Osteoblast (primary cell): Measurements from ENCODE around the gene AP4E1. TPM values are rescaled to one million over a fixed set of nuclear protein-coding genes. Genes with fewer than 3 reads are reported as not detected.
"Not testable (repeated sequence)": the region's sequence is repeated elsewhere in the genome, so short reads cannot be mapped to it uniquely, and the experiment has no call there.

Source experiments
- DNase-seq: peaks from one replicate; pipeline ENCODE4 v3.0.0; 2011; ENCODE audit warnings: low spot score, mixed read lengths; ENCODE audit not compliant: insufficient read length; ENCODE audit errors: missing footprints
- H2AFZ ChIP-seq: 2 replicates; pipeline ENCODE4 v1.6.0; 2011; ENCODE audit warnings: mild to moderate bottlenecking, low read length
- H3K27ac ChIP-seq: 2 replicates; pipeline ENCODE4 v1.5.1; 2011; ENCODE audit warnings: mild to moderate bottlenecking, low read depth, low read length, moderate library complexity
- H3K27me3 ChIP-seq: 2 replicates; pipeline ENCODE4 v1.6.0; 2012; ENCODE audit warnings: mild to moderate bottlenecking, control low read depth, inconsistent platforms, low read length, moderate library complexity; ENCODE audit not compliant: insufficient read depth
- H3K36me3 ChIP-seq: 2 replicates; pipeline ENCODE4 v1.5.1; 2011; ENCODE audit warnings: mild to moderate bottlenecking, low read length, control low read depth, moderate library complexity; ENCODE audit not compliant: insufficient read depth
- H3K4me1 ChIP-seq: 2 replicates; pipeline ENCODE4 v1.5.1; 2011; ENCODE audit warnings: mild to moderate bottlenecking, low read length, control low read depth, moderate library complexity; ENCODE audit not compliant: insufficient read depth
- H3K4me2 ChIP-seq: 2 replicates; pipeline ENCODE4 v1.6.0; 2011; ENCODE audit warnings: mild to moderate bottlenecking, low read length; ENCODE audit not compliant: insufficient read depth
- H3K4me3 ChIP-seq: fragments of 200-600 bp; sonication (generic); 3 replicates; pipeline ENCODE4 v1.5.1; 2012; ENCODE audit warnings: mild to moderate bottlenecking, low read length, inconsistent platforms; ENCODE audit not compliant: insufficient read depth
- H3K79me2 ChIP-seq: 2 replicates; pipeline ENCODE4 v1.6.0; 2012; ENCODE audit warnings: mild to moderate bottlenecking, low read length, control low read depth, inconsistent platforms; ENCODE audit not compliant: insufficient read depth
- H3K9me3 ChIP-seq: 2 replicates; pipeline ENCODE4 v1.5.1; 2011; ENCODE audit warnings: low read depth, low read length, control low read depth
- H4K20me1 ChIP-seq: 2 replicates; pipeline ENCODE4 v1.6.0; 2012; ENCODE audit warnings: mild to moderate bottlenecking, low read length, control low read depth; ENCODE audit not compliant: insufficient read depth
- CTCF ChIP-seq: IDR thresholded peaks from 2 replicates; pipeline ENCODE4 v1.5.1; 2011; ENCODE audit warnings: mild to moderate bottlenecking, low read depth, low read length, moderate library complexity; ENCODE audit errors: extremely low read depth
- total RNA-seq: library from RNA; depleted of rRNA; stranded (reverse); fragments of >200 nt; gene quantifications from 2 replicates; pipeline ENCODE4 v1.2.3, GENCODE V29; 2012

The AP4E1 gene
- total RNA-seq, 1 donor: 19.2 TPM

DNA sequence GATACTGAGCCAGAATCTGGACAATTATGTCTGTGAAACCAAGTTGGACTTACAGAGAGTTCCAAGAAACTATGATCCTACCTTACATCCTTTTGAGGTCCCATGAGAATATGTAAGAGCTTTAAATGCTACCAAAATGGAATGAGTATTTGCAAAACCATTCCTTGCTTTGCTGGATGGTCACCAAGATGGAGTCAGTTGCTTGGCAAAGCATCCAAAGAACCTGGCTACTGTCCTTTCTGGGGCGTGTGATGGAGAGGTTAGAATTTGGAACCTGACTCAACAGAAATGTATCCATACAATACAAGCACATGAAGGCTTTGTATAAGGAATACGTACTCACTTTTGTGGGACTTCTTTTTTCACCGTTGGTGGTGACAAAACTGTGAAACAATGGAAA, 36.2 kb downstream of the AP4E1 start:
- no peak for DNase-seq
- no peak overlapping the region for H3K27ac ChIP-seq

DNA sequence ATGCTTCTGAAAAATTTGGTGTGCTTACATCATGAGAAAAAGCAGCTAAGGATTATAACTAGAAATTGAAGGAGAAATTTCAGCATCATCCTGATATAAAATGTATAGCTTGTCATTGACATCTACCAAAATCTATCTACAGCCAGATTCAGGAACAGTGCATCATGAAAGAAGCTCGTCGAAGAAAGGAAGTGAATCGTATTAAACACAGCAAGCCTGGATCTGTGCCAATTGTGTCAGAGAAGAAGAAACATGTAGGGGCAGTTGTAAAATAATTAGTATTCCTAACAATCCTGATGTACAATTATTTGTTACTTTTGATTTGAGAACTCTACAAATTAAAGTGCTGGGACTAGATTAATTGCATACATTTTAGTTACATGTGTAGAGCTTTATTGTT, 37.2 kb downstream of the AP4E1 start:
- H3K4me3 ChIP-seq: no peak overlapping the region
- H3K27me3 ChIP-seq: no peaks in the 10 kb centered on the region
- H4K20me1 ChIP-seq: no peaks in the 10 kb centered on the region
- DNase-seq: no peak
- TF ChIP-seq CTCF: no peak
- no peaks in the 10 kb centered on the region for H3K9me3 ChIP-seq
- H3K36me3 ChIP-seq: peaks cover 30% of the 10 kb centered on the region
- no peaks in the 10 kb centered on the region for H3K4me1 ChIP-seq
- H3K79me2 ChIP-seq: no peaks in the 10 kb centered on the region
- H3K27ac ChIP-seq: no peak overlapping the region
- no peak overlapping the region for H3K4me2 ChIP-seq
- H2AFZ ChIP-seq: no peak overlapping the region

More for the DNA sequence above, 36.2 kb downstream of the AP4E1 start:
- Histone ChIP-seq H3K79me2 (no peaks in the 10 kb centered on the region), H2AFZ (no peak overlapping the region), H3K4me2 (no peak overlapping the region), H3K27me3 (no peaks in the 10 kb centered on the region), H3K4me3 (no peak overlapping the region), H3K36me3 (peaks cover 19% of the 10 kb centered on the region), H3K4me1 (peaks cover 8% of the 10 kb centered on the region), H3K9me3 (no peaks in the 10 kb centered on the region), H4K20me1 (no peaks in the 10 kb centered on the region)
- no peak for TF ChIP-seq CTCF

DNA sequence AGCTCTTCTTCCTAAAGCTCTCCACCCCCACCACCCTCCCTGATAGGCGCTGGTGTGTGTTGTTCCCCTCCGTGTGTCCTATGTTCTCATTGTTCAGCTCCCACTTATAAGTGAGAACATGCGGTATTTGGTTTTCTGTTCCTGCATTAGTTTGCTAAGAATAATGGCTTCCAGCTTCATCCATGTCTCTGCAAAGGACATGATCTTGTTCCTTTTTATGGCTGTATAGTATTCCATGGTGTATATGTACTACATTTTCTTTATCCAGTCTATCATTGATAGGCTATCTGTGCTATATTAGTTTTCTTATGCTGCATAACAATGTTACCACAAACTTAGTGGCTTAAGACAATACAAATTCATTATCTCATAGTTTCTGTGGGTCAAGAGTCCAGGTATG, 42.3 kb downstream of the AP4E1 start:
- DNase-seq, H3K4me1 ChIP-seq, H3K4me3 ChIP-seq, H3K27ac ChIP-seq, H4K20me1 ChIP-seq, H3K27me3 ChIP-seq, H2AFZ ChIP-seq, H3K9me3 ChIP-seq, H3K4me2 ChIP-seq: not testable (repeated sequence)
- Histone ChIP-seq H3K79me2 (peaks cover 21% of the 10 kb centered on the region), H3K36me3 (peaks cover 31% of the 10 kb centered on the region)

DNA sequence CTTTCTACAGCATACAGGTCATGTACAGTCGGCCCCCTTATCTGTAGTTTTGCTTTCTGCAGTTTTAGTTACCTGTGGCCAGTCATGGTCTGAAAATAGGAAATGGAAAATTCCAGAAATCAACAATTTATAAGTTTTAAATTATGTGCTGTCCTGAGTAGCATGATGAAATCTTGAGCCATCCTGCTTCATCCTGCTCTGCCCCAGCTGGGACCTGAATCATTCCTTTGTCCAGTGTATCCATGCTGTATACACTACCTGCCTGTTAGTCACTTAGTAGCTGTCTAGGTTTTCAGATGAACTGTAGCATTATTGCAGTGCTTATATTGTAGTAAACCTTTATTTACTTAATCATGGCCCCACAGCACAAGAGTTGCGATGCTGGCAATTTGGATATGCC, 44.8 kb downstream of the AP4E1 start:
- Histone ChIP-seq H3K27me3 (no peaks in the 10 kb centered on the region), H3K4me1 (no peaks in the 10 kb centered on the region), H3K9me3 (no peaks in the 10 kb centered on the region), H3K27ac (no peak overlapping the region), H2AFZ (no peak overlapping the region), H4K20me1 (peaks cover 6% of the 10 kb centered on the region), H3K4me3 (no peak overlapping the region), H3K79me2 (peaks cover 28% of the 10 kb centered on the region), H3K4me2 (no peak overlapping the region), H3K36me3 (peaks cover 48% of the 10 kb centered on the region)
- no peak for TF ChIP-seq CTCF
- DNase-seq: no peak

DNA sequence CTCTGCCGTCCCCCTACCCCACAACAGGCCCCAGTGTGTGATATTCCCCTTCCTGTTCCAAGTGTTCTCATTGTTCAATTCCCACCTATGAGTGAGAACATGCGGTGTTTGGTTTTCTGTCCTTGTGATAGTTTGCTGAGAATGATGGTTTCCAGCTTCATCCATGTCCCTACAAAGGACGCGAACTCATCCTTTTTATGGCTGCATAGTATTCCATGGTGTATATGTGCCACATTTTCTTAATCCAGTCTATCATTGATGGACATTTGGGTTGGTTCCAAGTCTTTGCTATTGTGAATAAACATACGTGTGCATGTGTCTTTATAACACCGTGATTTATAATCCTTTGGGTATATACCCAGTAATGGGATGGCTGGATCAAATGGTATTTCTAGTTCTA, 46.4 kb downstream of the AP4E1 start:
- H3K4me2 ChIP-seq, H3K27me3 ChIP-seq, H3K4me1 ChIP-seq, H3K9me3 ChIP-seq, H2AFZ ChIP-seq, H4K20me1 ChIP-seq, H3K4me3 ChIP-seq, DNase-seq, H3K27ac ChIP-seq: not testable (repeated sequence)
- Histone ChIP-seq H3K36me3 (peaks cover 57% of the 10 kb centered on the region), H3K79me2 (peaks cover 28% of the 10 kb centered on the region)
